HCEC 1CT (cell line): ENCODE measurements around the gene CEP112.

Experiments used
- DNase-seq: peaks from one replicate; pipeline ENCODE4 v3.0.0-alpha.2; 2017

The CEP112 gene

DNA sequence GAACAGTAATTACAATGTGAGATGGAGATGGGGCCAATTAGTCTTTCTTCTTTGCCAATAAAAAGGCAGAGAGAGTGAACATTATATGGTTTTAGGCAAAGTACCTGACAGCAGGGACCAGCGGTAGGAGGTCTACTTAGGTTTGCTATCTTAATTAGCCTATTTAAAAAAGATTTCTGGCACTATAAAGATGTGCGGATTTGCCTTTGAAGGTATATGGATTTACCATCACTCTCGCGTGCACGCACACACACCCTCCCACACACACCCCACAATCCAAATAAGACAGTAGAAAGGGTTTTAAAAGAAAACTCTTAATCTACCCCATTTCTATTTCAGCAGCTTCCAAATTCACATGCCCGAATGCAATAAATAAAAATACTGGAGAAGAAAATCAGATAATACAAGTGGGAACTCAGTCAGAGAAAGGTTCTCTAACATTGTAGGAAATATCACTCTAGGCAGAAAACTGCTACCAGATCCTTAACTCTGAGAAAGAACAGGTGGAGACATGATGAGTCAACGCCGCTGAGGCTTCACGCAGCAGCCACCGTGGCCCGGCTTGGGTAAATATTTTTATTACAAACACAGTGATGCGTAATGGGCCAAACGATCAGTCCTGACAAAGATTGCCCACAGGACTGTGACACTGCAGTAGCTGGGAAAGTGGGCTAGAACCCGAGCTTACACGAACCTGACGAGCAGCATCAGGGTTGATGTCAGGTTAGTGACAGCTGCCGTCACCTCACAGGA lies 563.9 kb downstream of the CEP112 start:
- peak; percentile 82 for DNase-seq

GRCh38 chr17:65627108-65627507 lies 564.8 kb downstream of the CEP112 start:
- no peak for DNase-seq

GRCh38 chr17:65626451-65626850 lies 565.5 kb downstream of the CEP112 start:
- DNase-seq = no peak

DNA sequence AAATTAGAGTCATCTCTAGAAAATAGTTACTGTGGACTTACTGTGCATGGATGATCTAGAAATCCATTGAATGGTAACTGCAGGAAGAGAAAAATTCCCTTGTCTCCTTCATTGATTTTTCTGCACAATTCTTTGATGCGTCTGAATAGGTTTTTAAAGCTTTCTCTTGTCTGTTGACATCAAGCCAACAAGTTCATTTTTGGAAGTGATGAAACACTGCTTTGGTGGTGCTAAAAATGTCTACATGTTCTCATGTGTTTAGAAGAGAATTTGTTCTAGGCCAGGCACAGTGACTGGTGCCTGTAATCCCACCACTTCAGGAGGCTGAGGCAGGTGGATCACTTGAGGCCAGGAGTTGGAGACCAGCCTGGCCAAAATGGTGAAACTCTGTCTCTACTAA lies 573.4 kb downstream of the CEP112 start:
- no peak for DNase-seq

GRCh38 chr17:65617496-65617895 lies 574.4 kb downstream of the CEP112 start:
- no peak for DNase-seq

DNA sequence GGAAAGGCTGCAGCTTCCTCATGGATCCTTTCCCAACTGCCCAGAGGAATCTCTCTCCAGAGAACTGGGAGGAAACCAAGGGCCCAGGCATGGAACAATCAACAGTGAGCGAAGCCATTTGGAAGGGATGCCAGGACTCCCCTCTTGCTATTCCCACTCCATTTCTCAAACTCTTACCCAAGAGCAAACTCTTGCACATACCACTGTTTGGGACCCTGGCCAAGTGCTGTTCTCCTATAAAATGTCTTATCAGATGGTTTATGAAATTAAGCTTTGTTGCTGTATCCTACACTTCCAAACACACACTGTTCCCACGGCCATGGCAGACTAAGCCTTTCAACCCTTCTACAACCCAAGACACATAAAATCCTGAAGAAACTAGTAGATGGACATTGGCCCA lies 582.2 kb downstream of the CEP112 start:
- DNase-seq = no peak

- DNase-seq = no peak
These were observed 582.6 kb downstream of the CEP112 start for GRCh38 chr17:65609286-65609685.

GRCh38 chr17:65604070-65604469 lies 587.9 kb downstream of the CEP112 start:
- DNase-seq = no peak

DNA sequence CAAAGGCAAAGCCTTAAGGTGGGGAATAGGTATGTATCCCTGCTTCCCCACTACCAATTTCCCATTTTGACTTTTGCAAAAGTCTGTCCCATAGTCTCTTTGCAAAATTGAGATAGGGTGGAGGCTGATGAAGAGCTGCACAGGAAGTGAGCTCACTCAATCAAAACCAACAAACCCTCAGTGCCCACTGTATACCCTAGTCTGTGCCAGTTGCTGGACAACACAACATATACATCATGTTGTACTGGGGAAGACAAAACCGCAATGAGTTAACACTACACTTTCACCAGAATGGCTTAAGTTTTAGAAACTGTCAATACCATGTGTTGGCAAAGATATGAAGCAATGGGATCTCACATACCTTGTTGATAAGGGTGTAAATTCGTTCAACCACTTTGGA lies 590.1 kb downstream of the CEP112 start:
- DNase-seq = no peak

DNA sequence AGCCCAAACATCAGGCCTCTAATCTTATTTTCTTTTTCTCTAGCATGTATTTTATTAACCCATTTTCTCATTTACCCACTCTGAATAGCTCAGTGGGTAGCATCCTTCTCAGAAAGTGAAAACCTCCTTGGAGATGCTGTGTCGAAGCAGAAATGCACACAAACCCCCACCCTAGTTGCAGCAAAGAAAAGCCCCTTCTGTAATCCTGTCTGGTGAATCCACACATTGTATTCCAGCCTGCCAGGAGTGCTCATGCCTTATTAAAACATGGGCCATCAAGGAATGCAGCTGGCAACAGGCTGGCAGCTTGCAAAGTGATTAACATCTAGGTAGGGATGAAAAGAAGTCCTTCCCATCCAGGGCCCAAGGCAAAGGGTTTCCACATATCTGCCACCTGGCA lies 590.8 kb downstream of the CEP112 start:
- DNase-seq = no peak

- no peak for DNase-seq
These were observed 591.4 kb downstream of the CEP112 start for GRCh38 chr17:65600518-65600917.

GRCh38 chr17:65599650-65600049 lies 592.3 kb downstream of the CEP112 start:
- DNase-seq = no peak

DNA sequence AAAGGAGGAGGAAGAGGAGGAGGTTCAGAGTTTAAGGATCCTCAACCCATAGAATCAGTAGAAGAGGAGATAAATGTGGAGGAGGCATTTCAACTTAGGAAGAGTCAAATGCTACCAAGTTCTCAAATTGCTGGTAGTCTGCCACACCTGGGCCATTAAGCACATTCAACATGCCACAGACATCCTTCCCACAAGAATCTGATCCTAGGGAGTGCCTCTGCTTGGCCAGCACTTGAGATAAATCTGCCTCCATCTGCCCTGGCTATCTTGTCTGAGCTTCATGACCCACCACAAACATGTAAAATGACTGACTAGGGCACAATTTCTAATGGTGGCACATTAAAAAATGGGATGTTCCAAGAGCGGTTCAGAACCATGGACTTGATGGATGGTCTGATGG lies 593.2 kb downstream of the CEP112 start:
- DNase-seq = no peak

DNA sequence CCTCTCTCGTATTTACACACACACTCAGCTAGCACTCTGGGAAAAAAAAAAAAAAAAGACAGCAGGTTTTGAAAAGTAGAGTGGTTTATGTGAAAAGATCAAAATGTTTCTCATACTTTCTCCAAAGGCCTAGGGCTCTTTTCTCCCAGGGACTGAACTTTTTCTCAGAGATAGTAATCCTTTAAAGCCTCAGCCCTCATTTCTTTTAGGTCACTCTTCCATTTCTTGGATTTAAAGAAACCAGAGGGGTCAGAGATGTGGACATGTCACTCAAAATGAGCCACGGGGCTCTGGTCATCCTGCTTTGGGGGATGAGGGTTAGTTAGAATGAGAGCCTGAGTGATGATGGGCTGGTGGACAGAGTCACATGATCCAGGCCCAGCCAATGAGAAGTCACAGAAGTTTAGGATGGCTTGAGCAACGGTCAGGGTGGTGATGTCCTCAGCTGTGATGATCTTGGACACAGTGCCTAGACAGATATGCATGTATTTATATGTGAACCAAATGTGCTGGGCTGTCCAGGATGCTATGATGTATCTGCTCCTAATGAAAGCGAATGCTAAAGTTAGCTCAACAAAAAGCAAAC lies 596.8 kb downstream of the CEP112 start:
- DNase-seq = no peak

DNA sequence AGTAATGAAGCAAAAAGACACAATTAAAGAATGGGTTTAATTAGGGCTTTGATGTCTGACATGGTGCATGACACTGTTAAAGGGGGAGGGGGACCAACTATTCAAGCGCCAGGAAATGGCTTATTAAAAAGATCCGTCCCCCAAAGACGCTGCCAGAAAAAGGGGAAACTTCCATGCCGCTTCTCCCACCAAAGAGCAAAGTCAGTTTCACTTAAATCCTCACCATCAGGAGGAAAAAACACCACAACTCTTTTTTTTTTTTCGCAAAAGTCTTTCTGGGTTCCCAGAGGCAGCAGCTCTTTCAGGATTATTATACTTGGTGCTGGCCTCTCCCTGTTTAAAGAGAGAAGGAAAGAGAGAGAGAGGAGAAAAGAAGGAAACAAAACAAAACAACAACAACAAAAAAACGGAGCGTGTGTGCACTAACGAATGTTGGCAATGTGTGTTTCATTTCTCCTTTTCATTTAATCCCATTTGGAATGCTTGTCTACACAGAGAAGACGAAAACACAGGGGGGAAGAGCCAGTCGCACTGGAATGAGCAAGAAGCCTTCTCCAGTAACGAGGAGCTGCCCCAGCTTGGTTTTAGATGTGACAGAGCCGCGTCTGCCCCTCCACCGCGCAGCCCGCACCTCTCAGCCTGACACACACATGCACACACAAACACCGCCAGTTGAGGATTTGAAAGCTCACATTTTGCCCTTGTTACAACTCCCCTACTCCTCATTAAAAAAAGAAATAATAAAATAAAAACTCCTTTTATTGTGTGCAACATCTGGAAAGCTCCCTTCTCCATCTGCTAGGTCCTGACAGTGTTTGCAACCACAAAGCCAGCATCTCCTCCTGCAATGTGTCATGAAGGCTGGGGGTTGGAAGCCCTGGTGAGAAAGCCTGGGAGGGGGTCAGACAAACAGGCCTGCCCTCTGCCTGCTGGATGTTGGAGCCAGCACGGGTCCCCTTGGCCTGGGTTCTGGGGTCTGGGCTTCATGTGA lies 597.8 kb downstream of the CEP112 start:
- no peak for DNase-seq

DNA sequence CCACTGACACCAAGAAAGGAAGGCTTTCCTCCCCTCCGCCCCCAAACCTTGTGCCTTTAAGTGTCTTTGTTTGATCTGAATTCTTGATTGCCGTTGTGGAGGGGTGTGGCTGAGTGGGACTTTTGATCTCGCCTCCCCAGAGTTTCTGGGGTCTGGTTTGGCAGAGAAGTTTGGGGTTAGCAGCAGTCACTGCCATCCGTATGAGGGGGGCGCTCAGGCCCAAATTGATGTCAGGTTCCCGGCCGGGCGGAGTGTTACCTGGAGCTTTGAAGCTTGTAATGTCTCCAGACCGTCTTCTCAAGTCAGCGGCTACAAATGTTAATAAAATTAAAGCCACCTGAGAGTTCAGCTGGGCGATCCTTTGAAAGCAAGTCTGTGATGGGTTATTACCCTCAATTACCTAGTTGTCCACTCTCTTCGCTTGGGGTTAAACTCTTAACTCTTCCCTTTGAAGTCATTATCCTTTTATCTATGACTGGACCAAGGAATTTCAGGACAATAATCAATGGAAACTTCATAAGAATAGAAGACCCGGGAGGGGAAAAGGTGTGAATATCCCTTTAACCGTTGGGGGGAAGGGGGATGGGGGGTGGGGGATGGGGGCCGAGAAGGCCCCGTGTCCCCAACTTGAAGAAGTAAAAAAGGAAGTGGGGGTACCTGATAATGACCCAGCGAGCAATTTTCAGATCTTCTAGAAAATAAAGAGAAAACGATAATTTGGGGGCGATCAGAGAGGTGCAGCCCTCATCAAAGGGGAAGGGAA lies 598.7 kb downstream of the CEP112 start:
- no peak for DNase-seq

DNA sequence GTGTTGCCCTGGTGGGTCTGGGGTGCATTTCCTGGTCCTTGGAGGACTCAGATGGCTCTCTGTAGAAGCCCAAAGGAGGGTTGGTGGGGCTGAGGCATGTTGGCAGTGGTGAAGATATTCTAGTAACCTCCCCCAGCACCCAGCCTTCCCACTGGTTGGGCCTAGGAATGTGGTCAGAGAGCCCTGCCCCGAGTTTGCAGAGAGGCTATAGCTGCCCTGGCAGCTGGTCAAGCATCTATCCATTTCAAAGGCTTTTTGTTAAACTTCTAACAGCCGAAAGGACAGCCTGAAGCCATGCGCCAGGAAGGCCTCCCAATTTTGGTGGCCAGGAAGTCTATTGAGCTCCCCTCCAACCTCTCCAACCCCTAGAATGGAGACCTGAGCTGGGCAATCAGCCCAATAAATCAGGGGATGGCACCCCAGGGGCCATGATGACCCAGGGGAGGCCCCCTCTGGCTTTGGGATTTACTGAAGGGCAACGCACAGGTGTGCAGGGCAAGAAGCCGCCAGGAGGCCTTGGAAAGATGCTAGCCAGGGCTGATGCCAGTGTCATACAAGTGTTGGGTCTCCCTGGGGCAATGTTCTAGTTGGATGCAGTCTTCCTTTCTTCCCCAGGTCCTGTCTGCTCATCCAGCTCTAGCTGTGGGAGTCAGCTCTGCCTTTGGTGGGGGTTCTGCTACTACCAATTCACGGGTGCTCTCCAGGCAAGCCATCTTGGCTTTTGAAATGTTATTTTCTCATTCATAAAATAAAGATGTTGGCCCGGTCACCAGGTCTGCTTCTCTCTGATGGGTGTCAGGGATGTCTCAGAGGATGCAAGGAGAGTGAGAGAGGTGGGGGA lies 599.6 kb downstream of the CEP112 start:
- no peak for DNase-seq

DNA sequence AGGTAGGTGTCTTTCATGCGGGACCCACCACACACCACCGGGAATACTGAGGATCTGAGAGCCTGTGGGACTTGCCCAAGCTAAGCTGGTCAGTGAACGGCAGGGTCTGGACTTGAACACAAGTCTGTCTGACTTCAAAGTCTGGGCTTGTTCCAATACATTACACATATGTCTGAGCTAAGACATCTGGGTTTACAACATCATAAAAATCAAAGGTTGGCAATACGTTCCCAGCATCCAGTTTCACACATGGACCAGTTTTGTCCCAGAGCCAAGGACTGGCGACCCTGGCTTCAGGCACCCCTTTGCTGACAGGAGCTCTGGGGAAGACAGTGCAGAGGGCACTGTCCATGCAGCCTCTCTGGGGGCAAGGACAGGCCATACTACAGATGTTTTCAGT lies 602.6 kb downstream of the CEP112 start:
- no peak for DNase-seq

DNA sequence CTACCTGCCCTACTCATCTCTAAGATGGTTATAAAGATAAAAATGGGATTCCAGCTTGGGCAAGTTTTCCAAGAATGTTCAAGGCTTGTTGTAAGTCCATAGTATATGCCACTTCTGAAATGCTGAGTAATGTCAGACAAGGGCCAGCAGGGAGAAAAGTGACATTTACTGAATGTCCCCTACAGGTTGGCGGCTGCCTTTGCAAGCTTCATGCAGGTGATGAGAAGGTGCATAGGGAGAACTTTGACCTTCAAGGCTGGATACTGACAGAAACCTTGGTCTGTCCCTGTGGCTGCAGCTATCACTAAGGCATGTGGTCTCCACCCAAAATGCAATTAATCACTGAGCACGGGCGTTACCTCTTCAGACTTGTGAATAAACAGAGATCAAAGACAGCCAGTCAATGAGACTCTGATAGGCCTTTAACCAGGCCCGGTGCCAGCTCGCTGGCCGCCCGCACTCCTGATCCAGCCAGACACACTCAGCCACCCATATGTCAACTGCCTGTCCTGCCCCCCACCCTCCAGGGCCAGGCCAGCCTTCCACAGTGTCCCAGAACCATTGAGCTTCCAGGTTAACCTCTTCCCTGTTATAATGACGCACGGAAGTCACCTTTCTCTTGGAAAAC lies 603.6 kb downstream of the CEP112 start:
- DNase-seq = no peak

DNA sequence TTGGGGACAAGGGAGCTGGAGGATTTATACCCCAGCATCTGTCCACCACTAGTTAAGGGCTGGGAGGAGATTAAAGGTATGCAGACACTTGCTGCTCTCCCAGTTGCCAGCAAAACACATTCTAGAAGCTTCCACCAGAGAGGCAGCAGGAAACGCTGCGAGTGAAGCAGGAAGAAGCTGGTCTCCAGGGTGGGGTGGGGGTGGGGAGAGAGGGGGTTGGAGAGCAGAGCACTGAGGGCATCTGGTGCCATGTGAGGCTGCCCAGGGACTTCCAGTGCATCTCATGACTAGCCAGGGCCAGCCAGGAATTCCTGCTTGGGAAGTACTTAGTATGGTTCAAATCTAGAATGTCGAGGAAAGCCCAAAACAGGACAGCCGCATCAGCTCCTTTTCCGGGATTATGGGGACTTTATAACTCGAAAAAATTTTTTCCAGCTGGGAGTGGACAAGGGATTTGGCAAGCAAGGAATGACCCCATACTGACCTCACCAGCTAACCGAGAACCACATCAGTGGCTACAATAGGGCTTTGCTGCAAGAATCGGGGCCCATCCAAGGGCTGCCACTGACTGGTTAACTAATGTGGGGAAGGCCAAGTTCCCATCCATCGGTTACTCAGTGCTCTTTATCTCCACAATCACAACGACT lies 604.3 kb downstream of the CEP112 start:
- DNase-seq = no peak

DNA sequence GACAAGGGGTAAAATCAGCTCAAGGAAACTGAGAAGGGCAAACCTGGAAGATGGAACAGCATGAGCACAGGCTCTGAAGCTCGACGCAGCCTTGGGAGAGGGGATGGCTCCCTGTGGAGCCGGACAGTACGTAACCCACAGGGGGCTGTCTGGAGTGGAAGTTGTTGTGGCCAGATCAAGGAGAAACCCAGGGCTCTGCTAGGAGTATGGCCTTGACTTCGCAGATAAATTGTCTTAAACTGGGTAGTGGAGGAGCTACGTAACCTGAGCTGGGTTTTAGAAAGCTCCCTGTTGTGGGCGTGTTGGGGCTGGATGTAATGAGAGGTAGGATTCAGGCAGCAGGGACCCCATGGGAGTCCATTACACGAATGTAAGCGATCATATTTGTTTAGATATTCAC lies 605.0 kb downstream of the CEP112 start:
- DNase-seq = no peak
